ENCODE results near the gene CHST8.

DNA sequence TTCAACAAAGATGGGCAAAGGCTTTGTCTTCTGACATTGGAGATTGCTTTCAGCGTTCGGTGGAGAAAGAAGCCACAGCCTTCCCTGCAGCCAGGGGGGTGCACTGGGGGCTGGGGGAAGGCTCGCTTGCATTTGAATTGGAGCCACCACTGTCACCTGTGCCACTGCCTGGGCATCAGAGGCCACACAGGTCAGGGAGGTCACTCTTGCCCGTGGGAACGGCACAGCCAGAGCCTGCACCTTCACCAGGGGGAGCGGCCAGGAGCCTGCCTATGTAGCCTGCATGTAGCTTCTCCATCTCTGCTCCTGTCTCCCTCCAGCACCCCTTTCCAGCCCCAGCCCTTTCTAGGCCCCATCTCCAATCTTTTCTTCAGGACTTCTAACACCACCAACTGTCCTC is 131.2 kb downstream of the CHST8 start:
- no peak for TF ChIP-seq ZNF383 (CRISPR knock-in tag; IDR thresholded peaks at IDR 0.05; ENCODE audit: borderline replicate concordance)
- no peak for TF ChIP-seq HNRNPH1 (optimal IDR thresholded peaks at IDR 0.05; ENCODE audit: low read depth, low read length)

Data from HepG2 (cell line).